HG02973 (cell line): ENCODE data around the gene RASSF4.

ENCODE experiments used
- ATAC-seq: cut with Tn5 transposase; IDR thresholded peaks from one replicate; pipeline ENCODE4 v1.9.1; 2021; ENCODE audit warnings: moderate library complexity; ENCODE audit not compliant: unreplicated experiment

Gene RASSF4

GRCh38 chr10:44947371-44948152 lies 12.0 kb upstream of the RASSF4 start:
- peak; percentile 65 for ATAC-seq

GRCh38 chr10:44948642-44949041 lies 11.0 kb upstream of the RASSF4 start:
- ATAC-seq, result no peak

- no peak for ATAC-seq
These were observed 10.3 kb upstream of the RASSF4 start for GRCh38 chr10:44949127-44949802.

GRCh38 chr10:44949915-44950314 lies 9.7 kb upstream of the RASSF4 start:
- no peak for ATAC-seq

GRCh38 chr10:44950326-44951225 lies 9.0 kb upstream of the RASSF4 start:
- ATAC-seq, result no peak

- no peak for ATAC-seq
These were observed 7.9 kb upstream of the RASSF4 start for GRCh38 chr10:44951576-44952226.

- ATAC-seq, result no peak
These were observed 6.8 kb upstream of the RASSF4 start for GRCh38 chr10:44952779-44953231.

GRCh38 chr10:44954042-44954441 lies 5.6 kb upstream of the RASSF4 start:
- ATAC-seq, result no peak

GRCh38 chr10:44954962-44955361 lies 4.6 kb upstream of the RASSF4 start:
- ATAC-seq, result no peak

GRCh38 chr10:44955413-44956070 lies 4.1 kb upstream of the RASSF4 start:
- no peak for ATAC-seq

- no peak for ATAC-seq
These were observed 3.4 kb upstream of the RASSF4 start for GRCh38 chr10:44956226-44956625.

GRCh38 chr10:44956717-44957706 lies 2.6 kb upstream of the RASSF4 start:
- no peak for ATAC-seq

GRCh38 chr10:44958196-44958897 lies 1.3 kb upstream of the RASSF4 start:
- no peak for ATAC-seq

GRCh38 chr10:44958898-44959246 lies 730 bp upstream of the RASSF4 start:
- no peak for ATAC-seq

- no peak for ATAC-seq
These were observed 472 bp downstream of the RASSF4 start for GRCh38 chr10:44960088-44960460.

- no peak for ATAC-seq
These were observed 1.1 kb downstream of the RASSF4 start for GRCh38 chr10:44960482-44961229.

- ATAC-seq, result no peak
These were observed 1.6 kb downstream of the RASSF4 start for GRCh38 chr10:44961230-44961571.
